Brain microvascular endothelial cell (primary cell): ENCODE results near the gene FBXW7.

Experiments used
- DNase-seq: peaks from one replicate; pipeline ENCODE4 v3.0.0-alpha.2; 2020
- H3K27ac ChIP-seq: fragments of 250-450 bp; sonication (Bioruptor Pico); 2 replicates; pipeline ENCODE4 v1.5.1; 2020; ENCODE audit warnings: mild to moderate bottlenecking, moderate library complexity
- H3K27me3 ChIP-seq: fragments of 250-450 bp; sonication (Bioruptor Pico); replicated peaks from 2 replicates; pipeline ENCODE4 v1.5.1; 2020; ENCODE audit warnings: mild to moderate bottlenecking
- H3K36me3 ChIP-seq: fragments of 250-450 bp; sonication (Bioruptor Pico); replicated peaks from 2 replicates; pipeline ENCODE4 v1.5.1; 2020; ENCODE audit warnings: mild to moderate bottlenecking
- H3K4me3 ChIP-seq: 2 replicates; pipeline ENCODE4 v1.5.1; 2011; ENCODE audit warnings: low read depth, mild to moderate bottlenecking, control low read depth, low read length, moderate library complexity
- in situ Hi-C: cut with HindIII; loops from 2 replicates; pipeline ENCODE4 v1.10.0; 2017; ENCODE audit warnings: low sequenced_read_pairs, low pct_ligation_motif_present
- TF ChIP-seq, protein P1 (sequence below): IDR thresholded peaks from 2 replicates; pipeline ENCODE4 v1.5.1; 2011; ENCODE audit warnings: low read depth, mild to moderate bottlenecking, moderate library complexity, low read length, control low read depth, inconsistent platforms; ENCODE audit errors: missing control alignments

The FBXW7 gene

DNA sequence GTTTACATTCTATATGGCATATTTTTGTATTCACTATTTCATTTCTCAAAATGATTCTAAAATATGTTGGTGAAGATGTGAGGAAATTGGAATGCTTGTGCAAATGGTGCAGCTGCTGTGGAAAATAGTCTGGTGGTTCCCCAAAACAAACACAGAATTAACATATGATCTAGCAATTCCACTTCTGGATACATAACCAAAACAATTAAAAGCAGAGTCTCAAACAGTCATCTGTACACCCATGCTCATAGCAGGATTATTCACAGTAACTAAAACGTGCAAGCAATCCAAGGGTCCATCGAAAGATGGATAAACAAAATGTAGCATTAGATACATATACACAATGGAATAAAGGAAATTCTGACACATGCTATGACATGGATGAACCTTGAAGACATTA, 204.8 kb downstream of the FBXW7 start:
- H3K27ac ChIP-seq = no peak overlapping the region
- TF ChIP-seq, protein P1, sequence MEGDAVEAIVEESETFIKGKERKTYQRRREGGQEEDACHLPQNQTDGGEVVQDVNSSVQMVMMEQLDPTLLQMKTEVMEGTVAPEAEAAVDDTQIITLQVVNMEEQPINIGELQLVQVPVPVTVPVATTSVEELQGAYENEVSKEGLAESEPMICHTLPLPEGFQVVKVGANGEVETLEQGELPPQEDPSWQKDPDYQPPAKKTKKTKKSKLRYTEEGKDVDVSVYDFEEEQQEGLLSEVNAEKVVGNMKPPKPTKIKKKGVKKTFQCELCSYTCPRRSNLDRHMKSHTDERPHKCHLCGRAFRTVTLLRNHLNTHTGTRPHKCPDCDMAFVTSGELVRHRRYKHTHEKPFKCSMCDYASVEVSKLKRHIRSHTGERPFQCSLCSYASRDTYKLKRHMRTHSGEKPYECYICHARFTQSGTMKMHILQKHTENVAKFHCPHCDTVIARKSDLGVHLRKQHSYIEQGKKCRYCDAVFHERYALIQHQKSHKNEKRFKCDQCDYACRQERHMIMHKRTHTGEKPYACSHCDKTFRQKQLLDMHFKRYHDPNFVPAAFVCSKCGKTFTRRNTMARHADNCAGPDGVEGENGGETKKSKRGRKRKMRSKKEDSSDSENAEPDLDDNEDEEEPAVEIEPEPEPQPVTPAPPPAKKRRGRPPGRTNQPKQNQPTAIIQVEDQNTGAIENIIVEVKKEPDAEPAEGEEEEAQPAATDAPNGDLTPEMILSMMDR = no peak
- peaks cover 2% of the 10 kb centered on the region for H3K36me3 ChIP-seq
- H3K27me3 ChIP-seq = no peaks in the 10 kb centered on the region
- DNase-seq = no peak
- in situ Hi-C loops = no loop called here
- H3K4me3 ChIP-seq = no peak overlapping the region

DNA sequence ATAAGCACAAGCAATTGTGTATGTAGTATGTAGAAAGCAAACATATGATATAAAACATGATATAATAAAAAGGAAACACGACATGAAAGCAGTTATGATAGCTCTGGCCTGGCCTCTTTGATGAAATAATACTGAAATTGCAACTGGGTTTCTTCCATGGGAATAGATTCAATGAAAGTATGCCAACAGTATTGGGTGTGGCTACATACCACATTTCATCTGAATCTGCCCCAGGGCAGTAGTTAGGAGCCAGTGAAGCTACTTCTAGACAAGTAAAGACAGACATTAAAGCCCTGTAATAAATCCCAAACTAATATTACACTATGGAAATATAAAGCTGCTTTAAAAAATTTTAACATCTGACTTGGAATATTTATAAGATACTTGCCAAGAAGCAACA, 207.3 kb downstream of the FBXW7 start:
- DNase-seq = no peak
- Histone ChIP-seq H3K36me3 (peaks cover 2% of the 10 kb centered on the region), H3K27ac (no peak overlapping the region), H3K27me3 (no peaks in the 10 kb centered on the region), H3K4me3 (no peak overlapping the region)
- TF ChIP-seq, protein P1 = no peak
- in situ Hi-C loops = no loop called here

GRCh38 chr4:152327606-152328453, 208.1 kb downstream of the FBXW7 start:
- Histone ChIP-seq H3K36me3 (peaks cover 6% of the 10 kb centered on the region), H3K27me3 (no peaks in the 10 kb centered on the region), H3K27ac (no peak overlapping the region), H3K4me3 (no peak overlapping the region)
- no peak for DNase-seq
- TF ChIP-seq, protein P1 = no peak
- in situ Hi-C loops = no loop called here

- H3K27me3 ChIP-seq = no peaks in the 10 kb centered on the region
- H3K4me3 ChIP-seq = no peak overlapping the region
- peaks cover 6% of the 10 kb centered on the region for H3K36me3 ChIP-seq
- DNase-seq = no peak
- H3K27ac ChIP-seq = no peak overlapping the region
- TF ChIP-seq, protein P1 = no peak
- in situ Hi-C loops = no loop called here
These were observed 210.1 kb downstream of the FBXW7 start for GRCh38 chr4:152325831-152326230.

GRCh38 chr4:152323221-152323620, 212.7 kb downstream of the FBXW7 start:
- no peak overlapping the region for H3K27ac ChIP-seq
- no peak overlapping the region for H3K4me3 ChIP-seq
- TF ChIP-seq, protein P1 = no peak
- in situ Hi-C loops = no loop called here
- no peaks in the 10 kb centered on the region for H3K27me3 ChIP-seq
- peaks cover 6% of the 10 kb centered on the region for H3K36me3 ChIP-seq
- no peak for DNase-seq

- TF ChIP-seq, protein P1 = no peak
- Histone ChIP-seq H3K27ac (no peak overlapping the region), H3K27me3 (no peaks in the 10 kb centered on the region), H3K36me3 (peaks cover 6% of the 10 kb centered on the region), H3K4me3 (no peak overlapping the region)
- DNase-seq = no peak
- in situ Hi-C loops = no loop called here
These were observed 213.2 kb downstream of the FBXW7 start for GRCh38 chr4:152322656-152323055.
